NCI-H526 (cell line): ENCODE measurements around the gene GIMAP1.

Experiments
- DNase-seq, 2 experiments: peaks; one replicate each; lab custom pipeline; 2025; lab: John Stamatoyannopoulos, UW

Gene GIMAP1

DNA sequence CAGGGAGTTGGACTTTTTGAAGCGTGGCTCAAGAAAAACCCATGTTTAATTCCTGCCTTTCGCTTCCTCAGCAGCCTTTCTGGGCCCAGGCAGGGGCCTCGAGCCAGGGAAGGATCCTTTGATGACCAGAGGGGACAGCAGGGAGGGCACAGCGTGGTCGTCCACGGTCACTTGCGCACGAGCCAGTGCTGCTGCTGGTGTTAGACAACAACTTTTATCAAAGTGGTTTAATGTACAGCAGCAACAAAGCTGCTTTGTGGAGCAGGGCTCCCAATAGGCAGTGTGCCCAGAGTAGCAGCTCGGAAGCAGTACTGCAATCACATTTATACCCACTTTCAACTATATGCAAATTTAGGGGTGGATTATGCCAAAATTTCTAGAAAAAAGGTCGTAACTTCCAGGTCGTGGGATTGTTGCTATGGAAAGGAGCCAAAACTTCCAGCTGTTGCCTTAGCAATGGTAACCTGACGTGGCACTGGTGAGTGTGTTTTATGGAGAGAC is 6.1 kb downstream of the GIMAP1 start:
- no peak for DNase-seq

DNA sequence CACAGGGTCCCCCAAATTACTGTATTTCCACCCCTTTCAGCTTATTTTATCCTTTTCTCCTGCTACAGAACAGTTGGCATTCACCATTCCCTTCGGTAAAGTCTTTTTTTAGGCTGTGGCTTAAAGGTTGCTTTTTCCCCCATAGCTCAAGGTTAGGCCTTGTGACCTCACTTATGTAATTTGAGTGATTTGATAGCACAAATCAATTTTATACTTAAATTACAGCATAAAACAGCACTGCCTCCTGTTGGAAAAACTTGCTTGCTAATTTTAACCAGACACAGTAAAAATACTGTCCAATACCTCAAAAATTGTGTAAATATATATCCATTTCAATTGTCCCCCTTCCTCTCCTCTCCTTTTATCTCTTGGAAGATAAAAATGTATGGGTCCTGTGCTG is 7.1 kb downstream of the GIMAP1 start:
- DNase-seq = no peak

DNA sequence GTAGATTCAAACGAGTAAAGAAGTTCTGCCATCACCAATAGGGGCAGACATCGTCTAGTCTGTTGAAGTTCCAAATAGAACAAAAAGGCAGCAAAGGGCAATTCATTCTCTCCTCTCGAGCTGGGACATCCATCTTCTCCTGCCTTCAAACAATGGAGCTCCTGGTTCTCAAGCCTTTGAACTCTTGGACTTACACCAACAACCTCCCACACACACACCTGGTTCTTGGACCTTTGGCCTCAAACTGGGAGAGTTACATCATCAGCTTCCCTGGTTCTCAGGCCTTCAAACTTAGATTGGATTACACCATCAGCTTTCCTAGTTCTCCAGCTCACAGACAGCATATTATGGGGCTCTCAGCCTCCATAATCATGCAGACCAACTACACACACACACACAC is 11.0 kb downstream of the GIMAP1 start:
- DNase-seq = no peak

DNA sequence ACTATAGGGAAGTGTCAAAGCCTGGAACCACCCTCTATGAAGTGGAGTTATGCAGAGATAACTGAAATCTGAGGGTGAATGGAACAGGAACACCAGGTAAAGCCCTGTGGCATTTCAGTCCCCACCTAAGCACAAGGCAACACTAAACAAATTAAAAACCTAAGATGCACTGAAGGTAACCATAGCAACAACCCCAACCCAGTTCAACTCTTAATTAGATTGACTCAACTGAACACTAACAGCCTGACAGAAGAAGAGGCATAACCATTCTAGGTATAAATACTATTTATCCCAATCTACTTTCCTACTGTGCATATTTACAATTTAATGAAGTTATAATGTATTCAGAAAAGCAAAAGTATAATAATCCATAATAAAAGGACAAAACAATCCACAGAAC is 11.6 kb downstream of the GIMAP1 start:
- no peak for DNase-seq

DNA sequence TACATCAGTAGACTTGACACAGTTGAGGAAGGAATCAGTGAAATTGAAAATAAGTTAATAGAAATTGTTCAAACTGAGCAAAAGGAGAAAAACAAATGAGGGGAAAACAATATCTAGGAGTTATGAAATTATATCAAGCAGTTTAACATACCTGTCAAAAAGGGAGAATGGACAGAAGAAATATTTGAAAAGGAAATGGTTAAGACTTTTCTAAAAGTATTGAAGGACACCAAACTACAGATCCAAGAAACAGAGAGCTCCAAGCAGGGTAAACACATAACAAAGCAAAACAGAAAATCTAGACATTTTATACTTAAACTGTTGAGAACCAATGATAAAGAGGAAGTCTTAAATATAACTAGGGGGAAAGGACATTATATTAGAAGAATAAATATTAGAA is 12.2 kb downstream of the GIMAP1 start:
- DNase-seq = no peak

- DNase-seq = no peak
Observed at GRCh38 chr7:150731916-150732315, 15.5 kb downstream of the GIMAP1 start.

DNA sequence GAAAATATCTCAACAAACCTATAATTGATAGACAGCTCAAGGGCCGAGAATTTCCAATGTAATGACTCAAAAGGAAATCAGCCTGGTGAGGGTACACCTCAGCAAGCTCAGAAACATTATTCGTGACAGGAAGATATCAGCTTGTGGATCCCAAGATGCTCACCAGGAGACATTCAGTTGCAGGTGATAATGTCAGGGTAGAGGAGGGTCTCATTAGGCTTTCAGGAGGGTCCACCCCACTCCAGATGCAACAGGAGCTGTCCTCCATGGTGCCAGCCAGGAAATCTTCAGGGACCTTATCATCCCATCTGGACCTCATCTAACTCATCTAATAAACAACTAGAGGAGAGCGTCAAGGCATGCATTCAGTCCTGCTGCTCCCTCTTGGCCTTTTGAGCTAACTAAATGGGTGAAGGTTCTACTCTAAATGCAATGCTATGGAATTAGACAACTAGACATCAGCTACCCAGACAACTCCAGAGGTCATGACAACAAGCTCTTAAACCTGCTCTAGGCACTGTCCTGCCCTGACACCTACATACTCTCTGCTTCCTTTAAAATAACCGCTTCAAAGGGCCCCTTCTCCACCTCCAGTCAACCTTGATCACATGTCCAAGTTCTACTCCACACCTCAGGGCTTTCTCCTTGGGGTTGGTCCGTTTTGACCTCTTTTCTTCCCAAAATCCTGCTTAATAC is 16.5 kb downstream of the GIMAP1 start:
- DNase-seq = no peak

GRCh38 chr7:150733482-150734095 is 17.2 kb downstream of the GIMAP1 start:
- no peak for DNase-seq

- DNase-seq = no peak
Observed at GRCh38 chr7:150734254-150734653, 17.8 kb downstream of the GIMAP1 start.

- DNase-seq = no peak
Observed at GRCh38 chr7:150735596-150736358, 19.4 kb downstream of the GIMAP1 start.

- no peak for DNase-seq
Observed at GRCh38 chr7:150736864-150737263, 20.5 kb downstream of the GIMAP1 start.

GRCh38 chr7:150737265-150738055 is 21.0 kb downstream of the GIMAP1 start, which contains the start of gene GIMAP5:
GIMAP5 (plus strand) TSS chr7:150737418; CDS start chr7:150740885, 3,467 bp downstream.
- DNase-seq = no peak

GRCh38 chr7:150738092-150738491 is 21.7 kb downstream of the GIMAP1 start:
- DNase-seq = no peak

- no peak for DNase-seq
Observed at GRCh38 chr7:150738591-150739001, 22.2 kb downstream of the GIMAP1 start.

DNA sequence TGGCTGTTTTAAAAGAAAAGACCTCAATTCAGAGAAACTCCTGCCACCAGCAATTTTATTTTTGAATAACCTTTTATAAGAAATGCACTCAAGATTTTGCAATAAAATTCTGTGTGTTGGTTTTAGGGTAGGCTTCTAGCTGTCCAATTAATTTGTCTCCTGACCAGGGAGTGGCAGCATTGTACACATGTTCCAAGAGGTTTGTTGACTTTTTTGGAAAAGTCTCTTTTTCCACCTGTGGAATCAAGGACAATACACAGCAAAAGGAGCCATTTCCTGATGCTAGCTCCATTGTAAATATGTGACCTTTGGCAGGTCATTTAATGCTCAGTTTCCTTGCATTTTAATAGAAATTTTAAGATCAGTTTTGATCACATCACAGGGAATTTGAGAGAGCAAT is 22.6 kb downstream of the GIMAP1 start:
- DNase-seq = no peak

GRCh38 chr7:150740053-150740452 is 23.6 kb downstream of the GIMAP1 start:
- no peak for DNase-seq

GRCh38 chr7:150742286-150742968 is 26.0 kb downstream of the GIMAP1 start:
- DNase-seq = no peak

- no peak for DNase-seq
Observed at GRCh38 chr7:150744041-150744656, 27.7 kb downstream of the GIMAP1 start.

- no peak for DNase-seq
Observed at GRCh38 chr7:150745086-150745485, 28.7 kb downstream of the GIMAP1 start.

DNA sequence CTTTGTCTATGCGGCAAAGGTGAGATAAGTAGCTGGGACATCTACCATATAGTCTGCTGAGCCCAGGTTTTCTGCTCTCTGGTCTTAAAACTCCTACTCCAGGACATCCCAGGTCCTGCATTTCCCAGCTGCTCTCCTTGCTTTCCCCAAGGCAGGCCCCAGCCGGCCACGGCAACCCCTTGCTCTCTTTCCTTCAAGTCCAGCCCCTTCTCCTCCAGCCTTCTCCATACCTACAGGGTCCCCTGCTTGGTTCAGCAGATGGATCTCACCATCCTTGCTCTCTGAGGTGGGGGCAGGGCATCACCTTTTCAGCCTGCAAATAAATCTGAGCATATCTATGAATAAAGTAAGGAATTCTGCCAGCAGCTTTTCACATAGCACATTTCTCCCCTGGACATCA is 29.5 kb downstream of the GIMAP1 start:
- no peak for DNase-seq

GRCh38 chr7:150746921-150747320 is 30.5 kb downstream of the GIMAP1 start:
- no peak for DNase-seq
